Activated CD8-positive, alpha-beta memory T cell treated with anti-CD3 and anti-CD28 coated beads, Interleukin-2, amount 10 ng/mL, durations not matched to agents 7 days and 5 days (primary cell): ENCODE results near the gene GPC6. TPM values are rescaled to one million over a fixed set of nuclear protein-coding genes. Genes with fewer than 3 reads are reported as not detected.

Experiments used
- ATAC-seq: fragments of 150-1000 bp; cut with Tn5 transposase; one replicate; pipeline ENCODE4 v1.10.0; 2021; ENCODE audit warnings: moderate library complexity
- CTCF ChIA-PET: fragments of 350-600 bp; sonication (Branson Sonifier 250); formaldehyde crosslinking; loops from one replicate; lab custom pipeline; 2021; ENCODE audit warnings: antibody characterized with exemption; lab: Charles Lee
- DNase-seq: peaks from one replicate; pipeline ENCODE4 v3.0.0-alpha.2; 2020
- H3K27ac Mint-ChIP-seq: one replicate; pipeline ENCODE4 v1.8.0; 2021; ENCODE audit warnings: mild to moderate bottlenecking, mixed read lengths
- H3K27me3 Mint-ChIP-seq: one replicate; pipeline ENCODE4 v1.8.0; 2021; ENCODE audit warnings: mixed read lengths
- H3K36me3 Mint-ChIP-seq: one replicate; pipeline ENCODE4 v1.8.0; 2021; ENCODE audit warnings: mild to moderate bottlenecking, mixed read lengths
- H3K4me1 Mint-ChIP-seq: one replicate; pipeline ENCODE4 v1.8.0; 2021; ENCODE audit warnings: mixed read lengths
- H3K4me3 Mint-ChIP-seq: one replicate; pipeline ENCODE4 v1.8.0; 2021; ENCODE audit warnings: mild to moderate bottlenecking, moderate library complexity, mixed read lengths
- H3K9me3 Mint-ChIP-seq: one replicate; pipeline ENCODE4 v1.8.0; 2022; ENCODE audit warnings: low read depth, mixed read lengths
- total RNA-seq, 2 experiments: library from RNA; stranded (reverse); gene quantifications; one replicate each; pipeline ENCODE4 v1.2.3, GENCODE V29; 2021

Gene GPC6
- total RNA-seq, 2 experiments from 2014 or later: not detected

DNA sequence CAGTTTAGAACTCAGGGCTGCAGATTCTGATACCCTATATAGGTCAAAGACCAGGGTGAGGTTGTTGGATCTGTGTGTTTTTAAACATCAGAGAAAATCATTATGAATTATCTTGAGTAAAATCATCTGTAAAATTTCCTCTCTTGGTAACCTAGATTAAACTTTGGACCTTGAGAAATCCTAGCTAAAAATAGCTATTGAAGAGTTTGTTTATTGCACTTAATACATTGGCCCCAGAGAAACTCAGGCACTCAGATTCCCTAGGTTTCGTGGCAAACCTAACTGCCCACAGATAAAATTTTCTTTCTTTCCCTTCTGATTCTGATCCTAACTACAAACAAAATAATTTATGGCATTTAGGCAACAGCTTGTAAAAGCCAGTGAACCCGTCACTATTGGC lies 102.3 kb downstream of the GPC6 start:
- CTCF ChIA-PET: no interaction called here
- ATAC-seq: no peak
- Mint-ChIP-seq H3K4me3 (no peak overlapping the region), H3K27ac (no peak overlapping the region), H3K36me3 (no peaks in the 10 kb centered on the region), H3K9me3 (no peaks in the 10 kb centered on the region), H3K27me3 (no peaks in the 10 kb centered on the region), H3K4me1 (no peaks in the 10 kb centered on the region)
- no peak for DNase-seq

DNA sequence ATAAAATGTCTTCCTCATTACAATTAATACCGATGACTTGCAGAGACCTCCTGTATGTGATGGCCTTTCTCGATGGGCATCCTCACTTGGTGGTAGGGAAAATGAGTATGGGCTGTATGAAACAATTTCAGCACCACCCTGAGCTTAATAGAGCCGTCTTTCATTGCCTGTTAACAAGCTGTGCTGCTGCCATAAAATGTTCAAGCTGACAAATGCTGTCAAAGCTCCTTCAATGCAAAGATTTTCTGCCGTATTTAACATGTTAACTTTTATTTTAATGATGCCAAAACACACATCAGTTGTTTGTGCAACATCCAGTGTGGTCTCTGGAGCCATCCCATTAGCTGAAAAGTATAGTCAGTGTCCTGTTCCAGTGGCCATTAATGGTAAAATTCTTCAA lies 110.1 kb downstream of the GPC6 start:
- H3K27ac Mint-ChIP-seq: no peak overlapping the region
- no peaks in the 10 kb centered on the region for H3K4me1 Mint-ChIP-seq

GRCh38 chr13:93338030-93338429 lies 111.4 kb downstream of the GPC6 start:
- Mint-ChIP-seq H3K27ac (no peak overlapping the region), H3K27me3 (no peaks in the 10 kb centered on the region), H3K36me3 (no peaks in the 10 kb centered on the region), H3K4me1 (no peaks in the 10 kb centered on the region), H3K4me3 (no peak overlapping the region), H3K9me3 (no peaks in the 10 kb centered on the region)
- ATAC-seq (no peak), DNase-seq (no peak)
- CTCF ChIA-PET: no interaction called here

More for the DNA sequence above, 110.1 kb downstream of the GPC6 start:
- CTCF ChIA-PET: no interaction called here
- no peak overlapping the region for H3K4me3 Mint-ChIP-seq
- DNase-seq (no peak), ATAC-seq (no peak)
- H3K9me3 Mint-ChIP-seq: no peaks in the 10 kb centered on the region
- H3K36me3 Mint-ChIP-seq: no peaks in the 10 kb centered on the region
- no peaks in the 10 kb centered on the region for H3K27me3 Mint-ChIP-seq

DNA sequence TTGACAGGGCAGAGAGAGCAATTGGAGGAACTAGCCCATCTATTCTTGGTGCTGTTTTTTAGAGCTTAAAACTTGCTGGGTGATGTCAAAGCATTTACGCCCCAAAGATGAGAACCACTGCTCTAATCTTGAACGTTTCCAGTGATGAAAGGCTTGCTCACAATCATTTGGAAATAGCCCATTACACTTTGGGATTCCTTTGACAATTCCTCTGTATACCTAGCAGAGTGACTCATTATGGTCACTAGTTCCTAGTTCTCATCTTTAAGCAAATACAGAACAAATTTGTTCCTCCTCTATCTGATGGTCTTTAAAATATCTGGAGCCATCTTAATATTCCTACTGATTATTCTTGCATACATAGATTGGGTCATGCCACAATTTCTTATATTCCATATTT lies 112.3 kb downstream of the GPC6 start:
- no peaks in the 10 kb centered on the region for H3K36me3 Mint-ChIP-seq
- no peak for DNase-seq
- H3K4me1 Mint-ChIP-seq: no peaks in the 10 kb centered on the region
- H3K27me3 Mint-ChIP-seq: no peaks in the 10 kb centered on the region
- no peak overlapping the region for H3K27ac Mint-ChIP-seq
- H3K4me3 Mint-ChIP-seq: no peak overlapping the region
- CTCF ChIA-PET: no interaction called here
- ATAC-seq: no peak
- no peaks in the 10 kb centered on the region for H3K9me3 Mint-ChIP-seq

- no peaks in the 10 kb centered on the region for H3K9me3 Mint-ChIP-seq
- ATAC-seq: no peak
- H3K27ac Mint-ChIP-seq: no peak overlapping the region
- no peaks in the 10 kb centered on the region for H3K36me3 Mint-ChIP-seq
- no peaks in the 10 kb centered on the region for H3K27me3 Mint-ChIP-seq
- DNase-seq: no peak
- no peaks in the 10 kb centered on the region for H3K4me1 Mint-ChIP-seq
- CTCF ChIA-PET: no interaction called here
- H3K4me3 Mint-ChIP-seq: no peak overlapping the region
Measured at GRCh38 chr13:93339550-93339949, 112.9 kb downstream of the GPC6 start.

DNA sequence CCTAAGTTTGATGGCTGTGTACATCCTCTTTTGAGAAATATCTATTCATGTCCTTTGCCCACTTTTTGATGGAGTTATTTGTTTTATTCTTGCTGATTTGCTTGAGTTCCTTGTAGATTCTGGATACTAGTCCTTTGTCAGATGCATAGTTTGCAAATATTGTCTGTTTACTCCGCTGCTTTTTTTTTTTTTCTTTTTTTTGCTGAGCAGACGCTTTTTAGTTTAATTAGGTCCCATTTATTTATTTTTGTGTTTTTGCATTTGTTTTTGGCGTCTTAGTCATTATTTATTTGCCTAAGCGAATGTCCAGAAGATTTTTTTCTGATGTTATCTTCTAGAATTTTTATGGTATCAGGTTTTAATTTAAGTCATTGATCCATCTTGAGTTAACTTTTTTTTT lies 114.9 kb downstream of the GPC6 start:
- no peak for ATAC-seq
- DNase-seq: no peak
- Mint-ChIP-seq H3K27me3 (no peaks in the 10 kb centered on the region), H3K4me1 (no peaks in the 10 kb centered on the region), H3K36me3 (no peaks in the 10 kb centered on the region), H3K9me3 (no peaks in the 10 kb centered on the region), H3K27ac (no peak overlapping the region), H3K4me3 (no peak overlapping the region)
- CTCF ChIA-PET: no interaction called here

GRCh38 chr13:93343097-93343496 lies 116.5 kb downstream of the GPC6 start:
- no peaks in the 10 kb centered on the region for H3K9me3 Mint-ChIP-seq
- no peaks in the 10 kb centered on the region for H3K27me3 Mint-ChIP-seq
- DNase-seq (no peak), ATAC-seq (no peak)
- CTCF ChIA-PET: no interaction called here
- no peak overlapping the region for H3K4me3 Mint-ChIP-seq
- H3K27ac Mint-ChIP-seq: no peak overlapping the region
- H3K36me3 Mint-ChIP-seq: no peaks in the 10 kb centered on the region
- H3K4me1 Mint-ChIP-seq: no peaks in the 10 kb centered on the region

DNA sequence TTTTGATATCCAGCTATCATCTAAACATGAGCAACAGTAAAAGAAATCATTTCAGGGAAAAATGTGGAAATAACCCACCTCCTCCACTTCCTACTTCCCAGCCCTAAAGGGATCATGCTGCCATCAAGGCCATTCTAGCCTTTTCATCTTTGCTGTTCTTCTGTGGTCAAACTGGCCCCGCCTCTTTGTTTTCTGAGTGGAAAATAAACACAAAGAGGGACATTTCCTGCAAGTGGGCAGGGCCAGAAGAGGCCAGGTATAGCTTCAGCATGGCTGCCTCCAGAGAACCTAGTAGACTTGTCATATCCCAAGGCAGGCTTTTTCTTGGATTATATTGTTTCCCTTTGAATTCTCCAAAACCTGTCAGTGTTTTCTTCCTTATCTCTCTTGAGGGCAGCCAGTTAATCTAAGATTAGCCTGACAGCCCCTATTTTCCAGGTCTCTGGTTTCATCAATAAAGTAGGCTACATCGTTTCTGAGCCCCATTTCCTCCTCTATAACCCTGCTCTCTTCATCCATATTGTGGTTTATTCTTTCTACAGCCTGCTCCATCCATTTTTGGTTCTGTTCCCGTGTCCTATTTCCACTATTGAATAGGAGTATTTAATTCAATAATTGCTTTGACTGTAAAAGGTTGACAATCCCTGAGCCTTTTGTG lies 117.6 kb downstream of the GPC6 start:
- Mint-ChIP-seq H3K36me3 (no peaks in the 10 kb centered on the region), H3K9me3 (no peaks in the 10 kb centered on the region), H3K27ac (no peak overlapping the region), H3K27me3 (no peaks in the 10 kb centered on the region), H3K4me1 (no peaks in the 10 kb centered on the region), H3K4me3 (no peak overlapping the region)
- no peak for ATAC-seq
- DNase-seq: no peak
- CTCF ChIA-PET: no interaction called here

- CTCF ChIA-PET: no interaction called here
- DNase-seq (no peak), ATAC-seq (no peak)
- Mint-ChIP-seq H3K9me3 (no peaks in the 10 kb centered on the region), H3K4me1 (no peaks in the 10 kb centered on the region), H3K4me3 (no peak overlapping the region), H3K36me3 (no peaks in the 10 kb centered on the region), H3K27ac (no peak overlapping the region), H3K27me3 (no peaks in the 10 kb centered on the region)
Measured at GRCh38 chr13:93345024-93345423, 118.4 kb downstream of the GPC6 start.

- CTCF ChIA-PET: no interaction called here
- ATAC-seq (no peak), DNase-seq (no peak)
- H3K27me3 Mint-ChIP-seq: no peaks in the 10 kb centered on the region
- no peaks in the 10 kb centered on the region for H3K9me3 Mint-ChIP-seq
- H3K27ac Mint-ChIP-seq: no peak overlapping the region
- no peak overlapping the region for H3K4me3 Mint-ChIP-seq
- H3K36me3 Mint-ChIP-seq: no peaks in the 10 kb centered on the region
- no peaks in the 10 kb centered on the region for H3K4me1 Mint-ChIP-seq
Measured at GRCh38 chr13:93345770-93346169, 119.2 kb downstream of the GPC6 start.

- H3K27ac Mint-ChIP-seq: no peak overlapping the region
- no peaks in the 10 kb centered on the region for H3K27me3 Mint-ChIP-seq
- ATAC-seq (no peak), DNase-seq (no peak)
- no peaks in the 10 kb centered on the region for H3K4me1 Mint-ChIP-seq
- CTCF ChIA-PET: no interaction called here
- no peaks in the 10 kb centered on the region for H3K9me3 Mint-ChIP-seq
- H3K36me3 Mint-ChIP-seq: no peaks in the 10 kb centered on the region
- H3K4me3 Mint-ChIP-seq: no peak overlapping the region
Measured at GRCh38 chr13:93352616-93353015, 126.0 kb downstream of the GPC6 start.

GRCh38 chr13:93355094-93355493 lies 128.5 kb downstream of the GPC6 start:
- ATAC-seq (no peak), DNase-seq (no peak)
- Mint-ChIP-seq H3K27ac (no peak overlapping the region), H3K36me3 (no peaks in the 10 kb centered on the region), H3K27me3 (no peaks in the 10 kb centered on the region), H3K4me3 (no peak overlapping the region), H3K9me3 (no peaks in the 10 kb centered on the region), H3K4me1 (no peaks in the 10 kb centered on the region)
- CTCF ChIA-PET: no interaction called here

DNA sequence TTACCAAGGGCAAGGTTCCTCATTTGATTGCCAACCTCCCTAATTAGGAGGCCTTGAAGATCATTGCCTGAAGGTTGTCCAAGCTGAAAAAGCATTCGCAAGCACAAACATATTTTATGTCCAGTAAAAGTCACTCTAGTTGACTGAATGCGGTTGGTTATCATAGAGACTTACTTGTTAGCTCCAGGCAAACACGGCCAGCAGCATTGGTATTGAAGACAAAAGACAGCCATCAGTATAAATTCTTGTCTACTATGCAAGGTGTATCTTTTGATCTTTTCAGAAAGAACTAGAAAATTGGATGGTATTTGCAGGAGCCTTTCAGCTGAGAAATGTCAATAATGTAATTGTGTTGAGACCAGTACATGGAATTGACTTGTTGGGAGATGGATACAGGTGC lies 129.9 kb downstream of the GPC6 start:
- H3K4me1 Mint-ChIP-seq: no peaks in the 10 kb centered on the region
- no peak overlapping the region for H3K4me3 Mint-ChIP-seq
- ATAC-seq (no peak), DNase-seq (no peak)
- H3K9me3 Mint-ChIP-seq: no peaks in the 10 kb centered on the region
- CTCF ChIA-PET: no interaction called here
- H3K27me3 Mint-ChIP-seq: no peaks in the 10 kb centered on the region
- no peaks in the 10 kb centered on the region for H3K36me3 Mint-ChIP-seq
- H3K27ac Mint-ChIP-seq: no peak overlapping the region

- H3K4me1 Mint-ChIP-seq: no peaks in the 10 kb centered on the region
- H3K27me3 Mint-ChIP-seq: no peaks in the 10 kb centered on the region
- H3K4me3 Mint-ChIP-seq: no peak overlapping the region
- no peaks in the 10 kb centered on the region for H3K36me3 Mint-ChIP-seq
- H3K27ac Mint-ChIP-seq: no peak overlapping the region
- DNase-seq (no peak), ATAC-seq (no peak)
- H3K9me3 Mint-ChIP-seq: peaks cover 3% of the 10 kb centered on the region
- CTCF ChIA-PET: no interaction called here
Measured at GRCh38 chr13:93360021-93360420, 133.4 kb downstream of the GPC6 start.

GRCh38 chr13:93361703-93362102 lies 135.1 kb downstream of the GPC6 start:
- H3K27ac Mint-ChIP-seq: no peak overlapping the region
- ATAC-seq: no peak
- peaks cover 3% of the 10 kb centered on the region for H3K9me3 Mint-ChIP-seq
- no peak for DNase-seq
- H3K4me3 Mint-ChIP-seq: no peak overlapping the region
- CTCF ChIA-PET: no interaction called here
- H3K36me3 Mint-ChIP-seq: no peaks in the 10 kb centered on the region
- H3K27me3 Mint-ChIP-seq: no peaks in the 10 kb centered on the region
- H3K4me1 Mint-ChIP-seq: no peaks in the 10 kb centered on the region
